Coronary artery (tissue), 2 donors: ENCODE measurements around the gene GPR176.

Experiments used
- DNase-seq: peaks from one replicate; pipeline ENCODE4 v3.0.0-alpha.2; 2017; ENCODE audit warnings: low spot score
- H3K27ac ChIP-seq, 2 donors: fragments of 200-600 bp; sonication (generic); one replicate each; pipeline ENCODE4 v1.5.1; 2016 to 2019
- H3K4me3 ChIP-seq: fragments of 200-600 bp; sonication (generic); 2 replicates; pipeline ENCODE4 v1.5.1; 2016; ENCODE audit warnings: mild to moderate bottlenecking, moderate library complexity
- CTCF ChIP-seq: fragments of 200-600 bp; sonication (generic); IDR thresholded peaks from one replicate; pipeline ENCODE4 v1.5.1; 2019; ENCODE audit warnings: antibody characterized with exemption

Gene GPR176

GRCh38 chr15:39794954-39795353 is 125.1 kb downstream of the GPR176 start:
- no peak for DNase-seq
- no peak for TF ChIP-seq CTCF
- Histone ChIP-seq H3K4me3 (no peak overlapping the region), H3K27ac (no peak overlapping the region)

- no peak overlapping the region for H3K27ac ChIP-seq
- no peak for TF ChIP-seq CTCF
Measured at GRCh38 chr15:39793923-39794322, 126.1 kb downstream of the GPR176 start.

GRCh38 chr15:39792844-39793335 is 127.2 kb downstream of the GPR176 start:
- no peak overlapping the region for H3K27ac ChIP-seq

More at GRCh38 chr15:39793923-39794322, 126.1 kb downstream of the GPR176 start:
- no peak for DNase-seq
- H3K4me3 ChIP-seq: no peak overlapping the region

GRCh38 chr15:39792025-39792843 is 127.8 kb downstream of the GPR176 start:
- DNase-seq: no peak
- no peak overlapping the region for H3K4me3 ChIP-seq
- no peak for TF ChIP-seq CTCF
- H3K27ac ChIP-seq: no peak overlapping the region

More at GRCh38 chr15:39792844-39793335, 127.2 kb downstream of the GPR176 start:
- no peak for TF ChIP-seq CTCF
- no peak overlapping the region for H3K4me3 ChIP-seq
- no peak for DNase-seq

GRCh38 chr15:39789736-39790135 is 130.3 kb downstream of the GPR176 start:
- DNase-seq: no peak
- Histone ChIP-seq H3K4me3 (no peak overlapping the region), H3K27ac (no peak overlapping the region)
- TF ChIP-seq CTCF: no peak

- DNase-seq: no peak
- Histone ChIP-seq H3K27ac (no peak overlapping the region), H3K4me3 (no peak overlapping the region)
- no peak for TF ChIP-seq CTCF
Measured at GRCh38 chr15:39788800-39789565, 131.1 kb downstream of the GPR176 start.
